Neural cell (in vitro differentiated cells): ENCODE results near the gene FAM219B. TPM values are rescaled to one million over a fixed set of nuclear protein-coding genes. Genes with fewer than 3 reads are reported as not detected.

Experiments used
- H2AFZ ChIP-seq: fragments of 200-600, 300-800 bp; sonication (generic), shearing (Covaris generic); 2 replicates; pipeline ENCODE4 v1.6.0; 2014; ENCODE audit warnings: low read depth, mild to moderate bottlenecking, antibody characterized with exemption, low read length, moderate library complexity
- H3F3A ChIP-seq: fragments of 200-600 bp; shearing (Covaris generic); 2 replicates; pipeline ENCODE4 v1.6.1; 2016; ENCODE audit warnings: mild to moderate bottlenecking, moderate library complexity, mixed read lengths, antibody characterized with exemption, low read length; ENCODE audit not compliant: insufficient read depth, poor library complexity, severe bottlenecking
- H3K27ac ChIP-seq: fragments of 200-600, 300-800 bp; sonication (generic), shearing (Covaris generic); 2 replicates; pipeline ENCODE4 v1.5.1; 2014; ENCODE audit warnings: mild to moderate bottlenecking, low read length, moderate library complexity
- H3K27me3 ChIP-seq: fragments of 300-800, 200-600 bp; sonication (generic), shearing (Covaris generic); 2 replicates; pipeline ENCODE4 v1.6.0; 2014; ENCODE audit warnings: mild to moderate bottlenecking, low read depth, low read length, moderate library complexity; ENCODE audit not compliant: insufficient read depth
- H3K36me3 ChIP-seq: fragments of 300-800, 200-600 bp; sonication (generic), shearing (Covaris generic); 2 replicates; pipeline ENCODE4 v1.5.1; 2014; ENCODE audit warnings: mild to moderate bottlenecking, antibody characterized with exemption, low read length, moderate library complexity; ENCODE audit not compliant: insufficient read depth
- H3K4me2 ChIP-seq: fragments of 300-800, 200-600 bp; sonication (generic), shearing (Covaris generic); 2 replicates; pipeline ENCODE4 v1.6.0; 2014; ENCODE audit warnings: mild to moderate bottlenecking, low read length
- H3K4me3 ChIP-seq: fragments of 300-800, 200-600 bp; sonication (generic), shearing (Covaris generic); 2 replicates; pipeline ENCODE4 v1.5.1; 2014; ENCODE audit warnings: mild to moderate bottlenecking, low read length, moderate library complexity
- H3K79me2 ChIP-seq: fragments of 200-600 bp; shearing (Covaris generic); replicated peaks from 2 replicates; pipeline ENCODE4 v1.6.0; 2014; ENCODE audit warnings: mild to moderate bottlenecking, low read length, moderate library complexity; ENCODE audit not compliant: insufficient read depth
- H3K9ac ChIP-seq: fragments of 300-800, 200-600 bp; sonication (generic), shearing (Covaris generic); 2 replicates; pipeline ENCODE4 v1.6.1; 2016; ENCODE audit warnings: mild to moderate bottlenecking, low read length, mixed read lengths
- H3K9me2 ChIP-seq: fragments of 200-600 bp; shearing (Covaris generic); 2 replicates; pipeline ENCODE4 v1.6.1; 2016; ENCODE audit warnings: mild to moderate bottlenecking, low read length, mixed read lengths; ENCODE audit not compliant: insufficient read depth
- H3K9me3 ChIP-seq: fragments of 200-600, 300-800 bp; sonication (generic), shearing (Covaris generic); 2 replicates; pipeline ENCODE4 v1.6.1; 2016; ENCODE audit warnings: mild to moderate bottlenecking, mixed run types, low read length, moderate library complexity, mixed read lengths
- H4K20me1 ChIP-seq: fragments of 200-600 bp; shearing (Covaris generic); 2 replicates; pipeline ENCODE4 v1.6.1; 2016; ENCODE audit warnings: mild to moderate bottlenecking, mixed run types; ENCODE audit not compliant: insufficient read depth
- CTCF ChIP-seq: fragments of 450-650 bp; IDR thresholded peaks from 2 replicates; pipeline ENCODE4 v1.5.1; 2014; ENCODE audit warnings: antibody characterized with exemption, mild to moderate bottlenecking, moderate library complexity; ENCODE audit not compliant: poor library complexity, severe bottlenecking
- EP300 ChIP-seq: fragments of 450-650 bp; conservative IDR thresholded peaks from 2 replicates; pipeline ENCODE4 v1.6.1; 2014; ENCODE audit warnings: antibody characterized with exemption, mild to moderate bottlenecking, moderate library complexity; ENCODE audit not compliant: poor library complexity, severe bottlenecking
- EZH2 ChIP-seq: fragments of 200-600, 300-800 bp; shearing (Covaris generic), sonication (generic); IDR thresholded peaks from 2 replicates; pipeline ENCODE4 v1.6.1; 2014; ENCODE audit warnings: antibody characterized with exemption, low read length, borderline replicate concordance, mild to moderate bottlenecking; ENCODE audit not compliant: insufficient read depth, poor library complexity, severe bottlenecking
- MXI1 ChIP-seq: fragments of 450-650 bp; conservative IDR thresholded peaks from 2 replicates; pipeline ENCODE4 v1.6.1; 2014; ENCODE audit warnings: antibody characterized with exemption, mild to moderate bottlenecking; ENCODE audit not compliant: poor library complexity, severe bottlenecking
- POLR2AphosphoS5 ChIP-seq: IDR thresholded peaks from 2 replicates; pipeline ENCODE4 v1.6.1; 2012
- RAD21 ChIP-seq: fragments of 450-650 bp; conservative IDR thresholded peaks from 2 replicates; pipeline ENCODE4 v1.6.1; 2014; ENCODE audit warnings: antibody characterized with exemption, mild to moderate bottlenecking, moderate library complexity
- SMC3 ChIP-seq: fragments of 450-650 bp; conservative IDR thresholded peaks from 2 replicates; pipeline ENCODE4 v1.6.1; 2014; ENCODE audit warnings: antibody characterized with exemption, mild to moderate bottlenecking, moderate library complexity; ENCODE audit not compliant: poor library complexity
- TAF1 ChIP-seq: IDR thresholded peaks from 2 replicates; pipeline ENCODE4 v1.6.1; 2012; ENCODE audit warnings: low read depth
- polyA plus RNA-seq: library from polyadenylated mRNA; depleted of rRNA; stranded (reverse); fragments of >200 nt; gene quantifications from 2 replicates; pipeline ENCODE4 v1.2.3, GENCODE V29; 2014
- TF ChIP-seq, protein P1 (sequence below): IDR thresholded peaks from 2 replicates; pipeline ENCODE4 v1.6.1; 2012; ENCODE audit warnings: borderline replicate concordance

The FAM219B gene
- polyA plus RNA-seq, 1 donor from 2014 or later, result 250 TPM

- H3K27me3 ChIP-seq, result no peaks in the 10 kb centered on the region
- no peaks in the 10 kb centered on the region for H4K20me1 ChIP-seq
- peak overlapping the region; percentile 83 for H3K4me2 ChIP-seq
- no peaks in the 10 kb centered on the region for H3K9me3 ChIP-seq
- H3K36me3 ChIP-seq, result peaks cover 9% of the 10 kb centered on the region
- peak overlapping the region; percentile 65 for H2AFZ ChIP-seq
- H3K9me2 ChIP-seq, result no peaks in the 10 kb centered on the region
- H3F3A ChIP-seq, result peaks cover 7% of the 10 kb centered on the region
- peak overlapping the region; percentile 96 for H3K9ac ChIP-seq
- H3K79me2 ChIP-seq, result peaks cover 22% of the 10 kb centered on the region
- peak overlapping the region; percentile 90 for H3K27ac ChIP-seq
- H3K4me3 ChIP-seq, result peak overlapping the region; percentile 96
- TF ChIP-seq MXI1, result peak; percentile 7
- no peak for TF ChIP-seq SMC3
Observed at GRCh38 chr15:74906067-74906449, 593 bp downstream of the FAM219B start.

DNA sequence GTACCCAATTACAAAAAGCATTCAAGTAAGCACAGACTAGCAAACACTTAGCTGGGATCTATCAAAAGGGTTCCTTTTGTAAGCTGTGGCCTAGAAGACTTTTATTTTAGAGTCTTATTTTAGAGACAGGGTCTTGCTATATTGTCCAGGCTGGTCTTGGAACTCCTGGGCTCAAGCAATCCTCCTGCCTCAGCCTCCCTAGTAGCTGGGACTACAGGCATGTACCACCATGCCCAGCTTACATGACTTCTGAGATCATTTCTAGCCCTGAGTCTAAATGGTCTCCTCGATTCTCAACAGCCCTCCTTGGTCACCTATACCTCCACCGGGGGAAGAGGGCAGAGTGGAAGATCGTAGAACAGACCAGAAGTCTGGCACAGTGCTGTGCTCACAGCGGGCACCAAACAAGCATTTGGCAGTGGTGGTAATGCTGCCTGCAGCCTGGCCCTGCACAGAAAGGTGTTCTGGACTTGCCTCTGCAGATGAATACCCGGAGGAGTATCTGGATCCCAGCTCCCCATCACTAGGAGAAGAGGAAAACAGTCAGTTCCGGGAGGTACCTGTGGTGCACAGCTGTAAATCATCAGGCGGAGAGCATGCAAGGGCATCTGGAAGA is 2.4 kb downstream of the FAM219B start:
- peak overlapping the region; percentile 96 for H3K4me3 ChIP-seq
- H4K20me1 ChIP-seq, result no peaks in the 10 kb centered on the region
- no peaks in the 10 kb centered on the region for H3K9me2 ChIP-seq
- H3K4me2 ChIP-seq, result peak overlapping the region; percentile 83
- H3K36me3 ChIP-seq, result peaks cover 9% of the 10 kb centered on the region
- no peak overlapping the region for H3K9ac ChIP-seq
- TF ChIP-seq TAF1 (no peak), EP300 (no peak), RAD21 (no peak), CTCF (no peak), POLR2AphosphoS5 (no peak), MXI1 (no peak), EZH2 (no peak), SMC3 (no peak)
- TF ChIP-seq, protein P1, sequence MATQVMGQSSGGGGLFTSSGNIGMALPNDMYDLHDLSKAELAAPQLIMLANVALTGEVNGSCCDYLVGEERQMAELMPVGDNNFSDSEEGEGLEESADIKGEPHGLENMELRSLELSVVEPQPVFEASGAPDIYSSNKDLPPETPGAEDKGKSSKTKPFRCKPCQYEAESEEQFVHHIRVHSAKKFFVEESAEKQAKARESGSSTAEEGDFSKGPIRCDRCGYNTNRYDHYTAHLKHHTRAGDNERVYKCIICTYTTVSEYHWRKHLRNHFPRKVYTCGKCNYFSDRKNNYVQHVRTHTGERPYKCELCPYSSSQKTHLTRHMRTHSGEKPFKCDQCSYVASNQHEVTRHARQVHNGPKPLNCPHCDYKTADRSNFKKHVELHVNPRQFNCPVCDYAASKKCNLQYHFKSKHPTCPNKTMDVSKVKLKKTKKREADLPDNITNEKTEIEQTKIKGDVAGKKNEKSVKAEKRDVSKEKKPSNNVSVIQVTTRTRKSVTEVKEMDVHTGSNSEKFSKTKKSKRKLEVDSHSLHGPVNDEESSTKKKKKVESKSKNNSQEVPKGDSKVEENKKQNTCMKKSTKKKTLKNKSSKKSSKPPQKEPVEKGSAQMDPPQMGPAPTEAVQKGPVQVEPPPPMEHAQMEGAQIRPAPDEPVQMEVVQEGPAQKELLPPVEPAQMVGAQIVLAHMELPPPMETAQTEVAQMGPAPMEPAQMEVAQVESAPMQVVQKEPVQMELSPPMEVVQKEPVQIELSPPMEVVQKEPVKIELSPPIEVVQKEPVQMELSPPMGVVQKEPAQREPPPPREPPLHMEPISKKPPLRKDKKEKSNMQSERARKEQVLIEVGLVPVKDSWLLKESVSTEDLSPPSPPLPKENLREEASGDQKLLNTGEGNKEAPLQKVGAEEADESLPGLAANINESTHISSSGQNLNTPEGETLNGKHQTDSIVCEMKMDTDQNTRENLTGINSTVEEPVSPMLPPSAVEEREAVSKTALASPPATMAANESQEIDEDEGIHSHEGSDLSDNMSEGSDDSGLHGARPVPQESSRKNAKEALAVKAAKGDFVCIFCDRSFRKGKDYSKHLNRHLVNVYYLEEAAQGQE, result no peak
- peaks cover 7% of the 10 kb centered on the region for H3F3A ChIP-seq
- H3K9me3 ChIP-seq, result no peaks in the 10 kb centered on the region
- no peak overlapping the region for H2AFZ ChIP-seq
- peak overlapping the region; percentile 90 for H3K27ac ChIP-seq
- peaks cover 22% of the 10 kb centered on the region for H3K79me2 ChIP-seq
- H3K27me3 ChIP-seq, result no peaks in the 10 kb centered on the region
